HepG2 (cell line): ENCODE data around the gene CDR2L. TPM values are rescaled to one million over a fixed set of nuclear protein-coding genes. Genes with fewer than 3 reads are reported as not detected.

Experiments used
- EHMT2 ChIP-seq: fragments of 200-600 bp; sonication (generic); IDR thresholded peaks from 2 replicates; pipeline ENCODE4 v1.7.0; 2017; ENCODE audit warnings: antibody characterized with exemption, low read depth, low read length, borderline replicate concordance
- FOXP1 ChIP-seq, 2 experiments: fragments of 450-650 bp in 1 of 2; IDR thresholded peaks; 2 replicates each; pipeline ENCODE4 v1.6.1; 2017 to 2018; ENCODE audit warnings: antibody characterized with exemption in 1 of 2
- GRHL1 ChIP-seq: sonication (generic); formaldehyde crosslinking; conservative IDR thresholded peaks from 2 replicates; pipeline ENCODE4 v1.8.0; 2022; ENCODE audit warnings: missing genetic modification reagents
- HNRNPLL ChIP-seq: fragments of 200-400 bp; formaldehyde crosslinking; IDR thresholded peaks from 2 replicates; pipeline ENCODE4 v1.6.1; 2017; ENCODE audit warnings: mild to moderate bottlenecking, low read depth, low read length; ENCODE audit not compliant: poor library complexity, severe bottlenecking
- NFYC ChIP-seq: IDR thresholded peaks from 2 replicates; pipeline ENCODE4 v1.6.1; 2016; ENCODE audit warnings: missing genetic modification reagents, missing compliant biosample characterization
- NPAS2 ChIP-seq: sonication (generic); formaldehyde crosslinking; IDR thresholded peaks from 2 replicates; pipeline ENCODE4 v1.8.0; 2022; ENCODE audit warnings: mild to moderate bottlenecking, missing genetic modification reagents, borderline replicate concordance
- POLR2AphosphoS2 ChIP-seq: IDR thresholded peaks from 2 replicates; pipeline ENCODE4 v1.6.1; 2011; ENCODE audit warnings: low read depth, low read length, improper control_type of control experiment
- RBM39 ChIP-seq: fragments of 200-400 bp; formaldehyde crosslinking; IDR thresholded peaks from one replicate; pipeline ENCODE4 v1.6.1; 2018; ENCODE audit warnings: antibody characterized with exemption, mild to moderate bottlenecking, low read depth, low read length; ENCODE audit not compliant: poor library complexity, severe bottlenecking
- SETDB1 ChIP-seq: sonication (generic); formaldehyde crosslinking; IDR thresholded peaks from 2 replicates; pipeline ENCODE4 v1.5.1; 2020; ENCODE audit warnings: missing genetic modification reagents, mild to moderate bottlenecking, borderline replicate concordance
- SOX13 ChIP-seq, 3 experiments: fragments of 450-650 bp in 1 of 3; sonication (generic) in 1 of 3; formaldehyde crosslinking in 1 of 3; IDR thresholded peaks in 2 of 3; conservative IDR thresholded peaks in 1 of 3; 2 replicates each; pipeline versions ENCODE4 v1.5.0 to v1.6.1; 2016 to 2020; ENCODE audit warnings: antibody characterized with exemption in 1 of 3, mild to moderate bottlenecking in 1 of 3, missing compliant biosample characterization in 1 of 3, missing genetic modification reagents in 1 of 3, moderate library complexity in 1 of 3
- SRSF1 ChIP-seq: fragments of 200-400 bp; formaldehyde crosslinking; optimal IDR thresholded peaks from 2 replicates; pipeline ENCODE3; 2017; ENCODE audit warnings: mild to moderate bottlenecking, low read depth, low read length, moderate library complexity
- SUZ12 ChIP-seq: fragments of 150-350 bp; IDR thresholded peaks from 2 replicates; pipeline ENCODE4 v1.6.1; 2014; ENCODE audit warnings: low read depth, low read length
- TFDP2 ChIP-seq: sonication (generic); formaldehyde crosslinking; IDR thresholded peaks from 2 replicates; pipeline ENCODE4 v1.4.0; 2020; ENCODE audit warnings: missing genetic modification reagents
- TRIM24 ChIP-seq: sonication (generic); formaldehyde crosslinking; IDR thresholded peaks from 2 replicates; pipeline ENCODE4 v1.8.0; 2022; ENCODE audit warnings: mild to moderate bottlenecking, missing genetic modification reagents
- ZNF281 ChIP-seq: sonication (generic); formaldehyde crosslinking; IDR thresholded peaks from 2 replicates; pipeline ENCODE4 v1.4.0; 2020; ENCODE audit warnings: missing genetic modification reagents, borderline replicate concordance
- ZNF354B ChIP-seq: sonication (generic); formaldehyde crosslinking; IDR thresholded peaks from 2 replicates; pipeline ENCODE4 v1.8.0; 2022; ENCODE audit warnings: mild to moderate bottlenecking, missing genetic modification reagents
- ZNF383 ChIP-seq: sonication (generic); formaldehyde crosslinking; IDR thresholded peaks from 2 replicates; pipeline ENCODE4 v1.4.0; 2020; ENCODE audit warnings: missing genetic modification reagents, mild to moderate bottlenecking, borderline replicate concordance
- ZNF562 ChIP-seq: sonication (generic); formaldehyde crosslinking; IDR thresholded peaks from 2 replicates; pipeline ENCODE4 v1.8.0; 2022; ENCODE audit warnings: missing genetic modification reagents, borderline replicate concordance
- ZNF563 ChIP-seq: sonication (generic); formaldehyde crosslinking; IDR thresholded peaks from 2 replicates; pipeline ENCODE4 v1.8.0; 2022; ENCODE audit warnings: mild to moderate bottlenecking, moderate library complexity, missing genetic modification reagents
- ZNF572 ChIP-seq: sonication (generic); formaldehyde crosslinking; IDR thresholded peaks from 2 replicates; pipeline ENCODE4 v1.5.1; 2020; ENCODE audit warnings: mild to moderate bottlenecking, missing genetic modification reagents
- ZNF674 ChIP-seq: sonication (generic); formaldehyde crosslinking; IDR thresholded peaks from 2 replicates; pipeline ENCODE4 v1.5.0; 2020; ENCODE audit warnings: low read depth, mild to moderate bottlenecking, missing genetic modification reagents
- ZSCAN22 ChIP-seq: sonication (generic); formaldehyde crosslinking; IDR thresholded peaks from 2 replicates; pipeline ENCODE4 v1.4.0; 2020; ENCODE audit warnings: mild to moderate bottlenecking, missing genetic modification reagents
- polyA plus RNA-seq, 8 experiments: library from polyadenylated mRNA; depleted of rRNA in 3 of 8; stranded (reverse) in 7 of 8; unstranded in 1 of 8; fragments of >200 nt; fragmentation: Illumina TruSeq in 4 of 8; extraction: Trizol in 4 of 8; gene quantifications; 2 replicates each; pipeline versions ENCODE4 v1.2.1 to v1.2.3, GENCODE V29; 2011 to 2016; ENCODE audit warnings: low read depth in 4 of 8, missing spikeins in 1 of 8, mixed read lengths in 1 of 8; ENCODE audit not compliant: insufficient read depth in 1 of 8
- total RNA-seq, 5 experiments: library from RNA; depleted of rRNA; stranded (reverse); fragments of >200 nt; fragmentation: Illumina TruSeq; extraction: Trizol; gene quantifications; 2 replicates each; pipeline ENCODE4 v1.2.3, GENCODE V29; 2016; ENCODE audit warnings: low read depth in 1 of 5

Gene CDR2L
- total and polyA plus RNA-seq, 2 of the 13 experiments (the other 11 are each of a cell fraction or from before 2014, with no cell fraction given): 1.9 to 2.1 TPM

GRCh38 chr17:75024686-75025397 is 37.4 kb downstream of the CDR2L start (continued):
- TF ChIP-seq RBM39 (no peak), GRHL1 (CRISPR knock-in tag) (no peak), SETDB1 (CRISPR knock-in tag) (no peak), ZSCAN22 (CRISPR knock-in tag) (0 out of 2 replicates have a peak, but pooled peaks have one; percentile 19), FOXP1 (IDR thresholded peaks at IDR 0.05) (no peak), FOXP1 (CRISPR knock-in tag; IDR thresholded peaks at IDR 0.05) (0 out of 2 replicates have a peak, but pooled peaks have one; percentile 16), ZNF674 (CRISPR knock-in tag) (no peak), TRIM24 (no peak), POLR2AphosphoS2 (no peak), NPAS2 (CRISPR knock-in tag) (no peak), HNRNPLL (no peak), SUZ12 (no peak), ZNF281 (CRISPR knock-in tag) (no peak), ZNF572 (no peak), ZNF383 (CRISPR knock-in tag) (no peak), NFYC (peak; percentile 83), SOX13 (IDR thresholded peaks at IDR 0.05) (no peak), SOX13 (CRISPR knock-in tag; conservative IDR thresholded peaks at IDR 0.05 in 1 of 2, IDR thresholded peaks at IDR 0.05 in 1 of 2) (0 out of 4 replicates have a peak, but pooled peaks of 1 of the 2 experiments have one; percentile 2), EHMT2 (no peak), ZNF563 (CRISPR knock-in tag) (no peak), ZNF354B (CRISPR knock-in tag) (no peak), ZNF562 (no peak), TFDP2 (CRISPR knock-in tag) (no peak), SRSF1 (no peak)
